ENCODE data around the gene ELP2. TPM values are rescaled to one million over a fixed set of nuclear protein-coding genes. Genes with fewer than 3 reads are reported as not detected.
"Not testable (repeated sequence)": the region's sequence is repeated elsewhere in the genome, so short reads cannot be mapped to it uniquely, and the experiment has no call there.

ELP2 gene
- total RNA-seq, 1 experiment from 2014 or later = 137 TPM

DNA sequence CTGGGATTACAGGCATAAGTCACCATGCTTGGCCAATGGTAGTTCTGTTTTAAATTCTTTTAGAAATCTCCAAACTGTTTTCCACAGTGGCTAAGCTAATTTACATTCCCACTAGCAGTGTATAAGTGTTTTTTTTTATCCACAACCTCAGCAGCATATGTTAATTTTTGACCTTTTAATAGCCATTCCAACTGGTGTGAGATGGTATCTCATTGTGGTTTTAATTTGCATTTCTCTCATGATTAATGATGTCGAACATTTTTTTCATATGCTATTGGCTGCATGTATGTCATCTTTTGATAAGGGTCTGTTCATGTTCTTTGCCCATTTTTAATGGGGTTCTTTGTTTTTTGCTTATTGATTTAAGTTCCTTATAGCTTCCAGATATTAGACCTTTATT, 77.6 kb downstream of the ELP2 start:
- Histone ChIP-seq H3K79me2 (ENCODE audit: insufficient read depth, low read length) (no peaks in the 10 kb centered on the region), H3K27ac (ENCODE audit: insufficient read length, low read depth, low read length) (no peak overlapping the region), H3K4me1 (ENCODE audit: insufficient read depth, low read length) (no peaks in the 10 kb centered on the region), H3K27me3 (ENCODE audit: insufficient read depth, low read length) (no peaks in the 10 kb centered on the region), H2BK20ac (ENCODE audit: low read depth, low read length, poor library complexity, severe bottlenecking) (no peak overlapping the region), H3K9me3 (ENCODE audit: control insufficient read depth, low read depth, low read length) (no peaks in the 10 kb centered on the region), H2AK5ac (ENCODE audit: insufficient read length, low read length) (no peak overlapping the region), H2AFZ (ENCODE audit: low read length) (no peak overlapping the region), H4K8ac (replicated peaks; ENCODE audit: insufficient read length, low read depth, low read length) (no peak overlapping the region), H3K56ac (ENCODE audit: insufficient read length, low read depth, low read length) (no peak overlapping the region), H4K5ac (ENCODE audit: insufficient read length, low read depth, low read length) (no peak overlapping the region), H2BK120ac (ENCODE audit: low read depth, low read length, poor library complexity, severe bottlenecking) (no peak overlapping the region), H4K20me1 (ENCODE audit: control insufficient read depth, insufficient read depth, insufficient read length) (no peaks in the 10 kb centered on the region), H2BK12ac (ENCODE audit: insufficient read length, low read depth, low read length) (no peak overlapping the region), H3K14ac (ENCODE audit: insufficient read depth, low read length) (no peak overlapping the region), H3K23ac (ENCODE audit: insufficient read length, low read depth, low read length) (no peak overlapping the region), H3K23me2 (ENCODE audit: insufficient read length, low read depth, low read length, poor library complexity, severe bottlenecking) (no peaks in the 10 kb centered on the region), H3K9ac (ENCODE audit: extremely low read depth, insufficient read length, low read length) (no peak overlapping the region), H3T11ph (ENCODE audit: low read length) (no peak overlapping the region), H2BK15ac (ENCODE audit: low read depth, low read length) (no peak overlapping the region), H3K79me1 (ENCODE audit: insufficient read depth, low read depth, low read length, poor library complexity, severe bottlenecking) (no peaks in the 10 kb centered on the region), H3K4me2 (ENCODE audit: insufficient read depth, insufficient read length, low read length) (no peak overlapping the region), H4K91ac (ENCODE audit: insufficient read length, low read depth, low read length) (no peak overlapping the region), H2BK5ac (ENCODE audit: insufficient read length, low read length) (no peak overlapping the region), H3K18ac (ENCODE audit: insufficient read length, low read depth, low read length) (no peak overlapping the region), H3K4ac (ENCODE audit: low read depth, low read length) (no peak overlapping the region)
- Mint-ChIP-seq H3K27me3 (ENCODE audit: low read depth) (no peaks in the 10 kb centered on the region), H3K9me3 (peaks cover 0 to 4% of the 10 kb centered on the region in 2 experiments; a peak in 4 of 5 replicates), H3K4me1 (no peaks in the 10 kb centered on the region), H3K4me3 (no peak overlapping the region), H3K36me3 (ENCODE audit: insufficient read depth in 1 of 3, low read depth in 3 of 3) (peaks cover 30 to 39% (median 37%) of the 10 kb centered on the region in 3 experiments), H3K27ac (no peak overlapping the region)
- TF ChIP-seq, protein P1, sequence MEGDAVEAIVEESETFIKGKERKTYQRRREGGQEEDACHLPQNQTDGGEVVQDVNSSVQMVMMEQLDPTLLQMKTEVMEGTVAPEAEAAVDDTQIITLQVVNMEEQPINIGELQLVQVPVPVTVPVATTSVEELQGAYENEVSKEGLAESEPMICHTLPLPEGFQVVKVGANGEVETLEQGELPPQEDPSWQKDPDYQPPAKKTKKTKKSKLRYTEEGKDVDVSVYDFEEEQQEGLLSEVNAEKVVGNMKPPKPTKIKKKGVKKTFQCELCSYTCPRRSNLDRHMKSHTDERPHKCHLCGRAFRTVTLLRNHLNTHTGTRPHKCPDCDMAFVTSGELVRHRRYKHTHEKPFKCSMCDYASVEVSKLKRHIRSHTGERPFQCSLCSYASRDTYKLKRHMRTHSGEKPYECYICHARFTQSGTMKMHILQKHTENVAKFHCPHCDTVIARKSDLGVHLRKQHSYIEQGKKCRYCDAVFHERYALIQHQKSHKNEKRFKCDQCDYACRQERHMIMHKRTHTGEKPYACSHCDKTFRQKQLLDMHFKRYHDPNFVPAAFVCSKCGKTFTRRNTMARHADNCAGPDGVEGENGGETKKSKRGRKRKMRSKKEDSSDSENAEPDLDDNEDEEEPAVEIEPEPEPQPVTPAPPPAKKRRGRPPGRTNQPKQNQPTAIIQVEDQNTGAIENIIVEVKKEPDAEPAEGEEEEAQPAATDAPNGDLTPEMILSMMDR (conservative IDR thresholded peaks at IDR 0.05) = no peak
- no peak for DNase-seq
- no CpG with 5 or more reads among the region's 1 CpG for WGBS (ENCODE audit: extremely low coverage, insufficient read length, low lambda C conversion rate)

DNA sequence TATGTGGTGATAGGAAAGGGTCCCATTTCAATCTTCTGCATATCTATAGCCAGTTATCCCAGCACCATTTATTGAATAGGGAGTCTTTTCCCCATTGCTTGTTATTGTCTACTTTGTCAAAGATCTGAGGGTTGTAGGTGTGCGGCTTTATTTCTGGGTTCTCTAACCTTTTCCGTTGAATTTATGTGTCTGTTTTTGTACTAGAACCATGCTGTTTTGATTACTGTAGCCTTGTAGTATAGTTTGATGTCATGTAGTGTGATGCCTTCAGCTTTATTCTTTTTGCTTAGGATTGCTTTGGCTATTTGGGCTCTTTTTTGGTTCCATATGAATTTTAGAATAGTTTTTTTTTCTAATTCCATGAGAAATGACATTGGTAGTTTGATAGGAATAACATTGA, 78.3 kb downstream of the ELP2 start:
- not testable (repeated sequence) for H3K27me3 Mint-ChIP-seq (ENCODE audit: low read depth); H2BK15ac ChIP-seq (ENCODE audit: low read depth, low read length); H3T11ph ChIP-seq (ENCODE audit: low read length); H2BK12ac ChIP-seq (ENCODE audit: insufficient read length, low read depth, low read length); H3K79me2 ChIP-seq (ENCODE audit: insufficient read depth, low read length); H3K23ac ChIP-seq (ENCODE audit: insufficient read length, low read depth, low read length); H2AK5ac ChIP-seq (ENCODE audit: insufficient read length, low read length); H2BK20ac ChIP-seq (ENCODE audit: low read depth, low read length, poor library complexity, severe bottlenecking); H3K9me3 ChIP-seq (ENCODE audit: control insufficient read depth, low read depth, low read length); H3K4me2 ChIP-seq (ENCODE audit: insufficient read depth, insufficient read length, low read length); H3K79me1 ChIP-seq (ENCODE audit: insufficient read depth, low read depth, low read length, poor library complexity, severe bottlenecking); DNase-seq; H3K4me1 ChIP-seq (ENCODE audit: insufficient read depth, low read length); H3K27ac Mint-ChIP-seq; H4K5ac ChIP-seq (ENCODE audit: insufficient read length, low read depth, low read length); H4K91ac ChIP-seq (ENCODE audit: insufficient read length, low read depth, low read length); H3K27ac ChIP-seq (ENCODE audit: insufficient read length, low read depth, low read length); H3K27me3 ChIP-seq (ENCODE audit: insufficient read depth, low read length); H2BK5ac ChIP-seq (ENCODE audit: insufficient read length, low read length); H2AFZ ChIP-seq (ENCODE audit: low read length); H3K56ac ChIP-seq (ENCODE audit: insufficient read length, low read depth, low read length); H4K20me1 ChIP-seq (ENCODE audit: control insufficient read depth, insufficient read depth, insufficient read length); H4K8ac ChIP-seq (replicated peaks; ENCODE audit: insufficient read length, low read depth, low read length); H3K4ac ChIP-seq (ENCODE audit: low read depth, low read length); H3K23me2 ChIP-seq (ENCODE audit: insufficient read length, low read depth, low read length, poor library complexity, severe bottlenecking); H3K18ac ChIP-seq (ENCODE audit: insufficient read length, low read depth, low read length); H3K9ac ChIP-seq (ENCODE audit: extremely low read depth, insufficient read length, low read length); H3K9me3 Mint-ChIP-seq; H3K14ac ChIP-seq (ENCODE audit: insufficient read depth, low read length); H2BK120ac ChIP-seq (ENCODE audit: low read depth, low read length, poor library complexity, severe bottlenecking); H3K4me1 Mint-ChIP-seq; H3K4me3 Mint-ChIP-seq
- WGBS (ENCODE audit: extremely low coverage, insufficient read length, low lambda C conversion rate) = no CpG with 5 or more reads among the region's 2 CpGs
- peaks cover 30 to 39% (median 37%) of the 10 kb centered on the region in 3 experiments for H3K36me3 Mint-ChIP-seq (ENCODE audit: insufficient read depth in 1 of 3, low read depth in 3 of 3)
